ENCODE results near the gene IMMP1L.

The IMMP1L gene

DNA sequence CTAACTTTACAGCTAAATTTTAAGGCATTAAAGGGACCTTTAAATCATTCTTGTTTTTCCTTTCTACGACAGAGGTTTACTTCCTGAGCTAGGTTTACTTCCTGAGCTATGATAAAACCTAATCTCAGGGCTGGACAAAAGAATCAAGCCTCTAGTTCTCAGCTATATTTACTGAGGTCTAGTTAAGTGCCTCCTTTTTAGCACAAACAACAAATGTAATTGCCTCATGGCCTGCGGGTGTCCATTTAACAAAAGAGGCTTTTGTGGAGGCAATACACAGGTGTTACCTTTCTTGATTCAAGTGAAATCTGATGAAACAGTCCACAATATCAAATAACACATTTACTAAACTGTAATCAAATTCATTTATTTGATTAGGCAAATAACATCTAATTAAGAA, 67.3 kb downstream of the IMMP1L start:
- Histone ChIP-seq H3K27ac (replicated peaks) (no peak overlapping the region), H3K27me3 (ENCODE audit: insufficient read depth, poor library complexity, severe bottlenecking) (no peaks in the 10 kb centered on the region), H3K4me3 (replicated peaks; ENCODE audit: insufficient read depth, low read length) (no peak overlapping the region)
- TF ChIP-seq, protein P1, sequence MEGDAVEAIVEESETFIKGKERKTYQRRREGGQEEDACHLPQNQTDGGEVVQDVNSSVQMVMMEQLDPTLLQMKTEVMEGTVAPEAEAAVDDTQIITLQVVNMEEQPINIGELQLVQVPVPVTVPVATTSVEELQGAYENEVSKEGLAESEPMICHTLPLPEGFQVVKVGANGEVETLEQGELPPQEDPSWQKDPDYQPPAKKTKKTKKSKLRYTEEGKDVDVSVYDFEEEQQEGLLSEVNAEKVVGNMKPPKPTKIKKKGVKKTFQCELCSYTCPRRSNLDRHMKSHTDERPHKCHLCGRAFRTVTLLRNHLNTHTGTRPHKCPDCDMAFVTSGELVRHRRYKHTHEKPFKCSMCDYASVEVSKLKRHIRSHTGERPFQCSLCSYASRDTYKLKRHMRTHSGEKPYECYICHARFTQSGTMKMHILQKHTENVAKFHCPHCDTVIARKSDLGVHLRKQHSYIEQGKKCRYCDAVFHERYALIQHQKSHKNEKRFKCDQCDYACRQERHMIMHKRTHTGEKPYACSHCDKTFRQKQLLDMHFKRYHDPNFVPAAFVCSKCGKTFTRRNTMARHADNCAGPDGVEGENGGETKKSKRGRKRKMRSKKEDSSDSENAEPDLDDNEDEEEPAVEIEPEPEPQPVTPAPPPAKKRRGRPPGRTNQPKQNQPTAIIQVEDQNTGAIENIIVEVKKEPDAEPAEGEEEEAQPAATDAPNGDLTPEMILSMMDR (IDR thresholded peaks at IDR 0.05; ENCODE audit: insufficient read depth, low read length): no peak
- TF ChIP-seq SPI1 (IDR thresholded peaks at IDR 0.05; ENCODE audit: borderline replicate concordance, low read depth) (no peak), GABPA (IDR thresholded peaks at IDR 0.05; ENCODE audit: low read depth) (no peak), POLR2AphosphoS5 (IDR thresholded peaks at IDR 0.05; ENCODE audit: low read depth) (no peak), REST (IDR thresholded peaks at IDR 0.05; ENCODE audit: insufficient replicate concordance, low read depth) (no peak)
- DNase-seq (ENCODE audit: low read depth in 1 of 2, low spot score in 1 of 2): no peak

GRCh38 chr11:31441296-31441695, 68.1 kb downstream of the IMMP1L start:
- H3K27me3 ChIP-seq (ENCODE audit: insufficient read depth, poor library complexity, severe bottlenecking): no peaks in the 10 kb centered on the region
- no peak for TF ChIP-seq POLR2AphosphoS5 (IDR thresholded peaks at IDR 0.05; ENCODE audit: low read depth)
- no peak for DNase-seq (ENCODE audit: low read depth in 1 of 2, low spot score in 1 of 2)
- H3K4me3 ChIP-seq (replicated peaks; ENCODE audit: insufficient read depth, low read length): no peak overlapping the region
- no peak overlapping the region for H3K27ac ChIP-seq (replicated peaks)

DNA sequence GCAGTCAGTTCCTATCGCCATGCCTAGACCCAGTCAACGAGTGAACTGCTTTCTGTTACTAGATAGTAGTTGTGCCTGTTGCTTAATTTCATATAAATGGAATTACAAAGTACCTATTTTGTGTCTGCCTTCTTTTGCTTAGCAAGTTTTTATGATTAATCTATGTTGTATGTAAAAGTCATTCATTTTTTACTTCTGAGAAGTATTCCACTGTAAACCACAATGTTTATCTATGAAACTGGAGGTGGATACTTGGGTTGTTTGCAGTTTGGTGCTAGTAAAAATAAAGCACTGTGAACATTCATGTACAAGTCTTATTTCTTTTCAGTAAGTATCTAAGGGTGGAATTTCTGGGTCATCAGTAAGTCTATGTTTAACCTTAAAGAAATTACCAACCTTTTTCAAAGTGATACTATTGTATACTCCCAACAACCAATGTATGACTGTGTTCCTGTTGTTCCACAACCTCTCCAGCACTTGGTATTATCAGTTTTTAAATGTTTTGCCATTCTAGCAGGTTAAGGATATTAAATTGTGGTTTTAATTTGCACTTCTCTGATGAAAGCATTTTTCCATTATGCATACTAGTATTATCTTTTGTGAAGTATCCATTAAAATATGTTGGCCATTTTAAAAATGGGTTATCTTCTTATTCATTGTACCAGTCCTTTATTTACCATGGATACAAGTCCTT, 71.5 kb downstream of the IMMP1L start:
- Histone ChIP-seq H3K4me3 (replicated peaks; ENCODE audit: insufficient read depth, low read length) (no peak overlapping the region), H3K27me3 (ENCODE audit: insufficient read depth, poor library complexity, severe bottlenecking) (no peaks in the 10 kb centered on the region), H3K27ac (replicated peaks) (no peak overlapping the region)
- TF ChIP-seq GABPA (IDR thresholded peaks at IDR 0.05; ENCODE audit: low read depth) (no peak), POLR2AphosphoS5 (IDR thresholded peaks at IDR 0.05; ENCODE audit: low read depth) (no peak), SPI1 (IDR thresholded peaks at IDR 0.05; ENCODE audit: borderline replicate concordance, low read depth) (no peak), REST (IDR thresholded peaks at IDR 0.05; ENCODE audit: insufficient replicate concordance, low read depth) (no peak)
- TF ChIP-seq, protein P1 (IDR thresholded peaks at IDR 0.05; ENCODE audit: insufficient read depth, low read length): no peak
- no peak for DNase-seq (ENCODE audit: low read depth in 1 of 2, low spot score in 1 of 2)

- no peak for DNase-seq (ENCODE audit: low read depth in 1 of 2, low spot score in 1 of 2)
- H3K27ac ChIP-seq (replicated peaks): no peak overlapping the region
- no peaks in the 10 kb centered on the region for H3K27me3 ChIP-seq (ENCODE audit: insufficient read depth, poor library complexity, severe bottlenecking)
- H3K4me3 ChIP-seq (replicated peaks; ENCODE audit: insufficient read depth, low read length): no peak overlapping the region
- TF ChIP-seq REST (IDR thresholded peaks at IDR 0.05; ENCODE audit: insufficient replicate concordance, low read depth) (no peak), GABPA (IDR thresholded peaks at IDR 0.05; ENCODE audit: low read depth) (no peak), POLR2AphosphoS5 (IDR thresholded peaks at IDR 0.05; ENCODE audit: low read depth) (no peak), SPI1 (IDR thresholded peaks at IDR 0.05; ENCODE audit: borderline replicate concordance, low read depth) (no peak)
- TF ChIP-seq, protein P1 (IDR thresholded peaks at IDR 0.05; ENCODE audit: insufficient read depth, low read length): no peak
Measured at GRCh38 chr11:31433851-31434250, 75.6 kb downstream of the IMMP1L start.
